GM21360 (cell line): Measurements from ENCODE around the gene PLCB1.

ENCODE experiments used
- ATAC-seq: cut with Tn5 transposase; IDR thresholded peaks from one replicate; pipeline ENCODE4 v1.9.1; 2021; ENCODE audit warnings: mild to moderate bottlenecking, moderate library complexity; ENCODE audit not compliant: unreplicated experiment

PLCB1 gene

DNA sequence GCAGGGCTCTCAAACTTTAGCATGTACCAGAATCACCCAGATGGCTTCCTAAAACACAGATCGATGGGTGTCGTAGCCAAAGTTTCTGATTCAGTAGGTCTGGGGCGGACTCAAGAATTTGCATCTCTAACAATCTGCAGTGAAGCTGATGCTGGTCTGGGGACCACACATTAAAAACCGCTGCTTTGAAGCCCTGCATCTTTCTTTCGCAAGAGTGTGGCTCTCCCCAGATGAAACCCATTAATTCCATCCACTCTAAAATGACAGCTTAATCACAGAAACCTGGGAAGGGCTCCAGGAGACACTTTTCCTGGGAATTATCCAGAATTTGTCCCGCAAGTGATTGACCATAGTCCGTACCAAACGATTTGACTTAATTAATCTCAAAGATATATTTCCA lies 617.0 kb downstream of the PLCB1 start:
- no peak for ATAC-seq

DNA sequence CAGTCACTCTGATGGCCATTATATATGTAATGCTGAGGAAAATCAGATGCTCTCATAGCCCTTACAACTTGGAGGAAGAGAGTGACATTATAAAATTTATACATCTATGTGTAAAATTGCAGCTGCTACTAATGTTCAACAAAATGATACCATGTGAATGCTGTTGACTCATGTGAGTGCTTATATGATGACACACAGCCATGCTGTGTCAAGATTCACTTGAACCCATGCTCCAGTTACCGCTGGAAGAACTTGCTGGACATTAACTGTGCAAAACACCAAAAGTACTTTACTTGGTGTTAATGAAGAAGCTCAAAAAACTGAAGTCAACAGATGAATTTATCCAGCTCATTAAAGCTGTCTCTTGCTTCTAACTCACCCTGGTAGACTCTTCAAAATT lies 617.9 kb downstream of the PLCB1 start:
- no peak for ATAC-seq

DNA sequence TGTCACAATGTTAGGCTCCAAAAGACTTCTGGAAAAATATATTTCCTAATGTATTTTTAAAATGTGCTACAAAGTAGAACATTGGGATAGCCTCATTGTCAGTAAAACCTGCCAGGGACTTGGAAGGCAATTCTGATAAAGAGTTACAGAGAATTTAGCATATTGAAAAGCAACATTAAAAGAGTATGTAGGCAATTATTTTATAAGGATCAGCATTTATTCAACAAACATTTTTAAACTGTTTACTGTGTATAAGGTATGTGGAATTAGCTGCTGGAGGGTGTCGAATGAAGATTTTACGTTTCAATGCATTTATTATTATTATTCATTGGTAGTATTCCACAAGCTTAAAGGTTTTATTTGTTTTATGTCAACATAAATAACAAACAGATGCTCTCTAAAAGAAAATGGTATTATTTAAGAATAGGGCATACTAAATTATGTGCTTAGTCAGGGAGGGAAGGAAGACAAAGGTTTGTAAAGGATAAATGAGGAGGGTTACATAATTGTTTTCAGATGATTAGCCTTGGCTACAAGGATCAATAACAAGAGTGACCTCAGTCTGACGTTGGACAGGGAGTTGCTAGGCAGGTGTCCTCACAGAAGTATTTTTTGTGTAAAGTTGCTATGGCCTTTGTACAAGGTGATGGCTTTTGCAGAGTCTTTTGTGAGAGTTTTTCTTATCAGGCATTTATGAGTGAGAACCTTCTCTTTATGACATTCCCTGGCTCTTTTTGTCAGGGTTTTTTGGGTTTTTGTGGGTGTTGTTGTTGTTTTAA lies 623.5 kb downstream of the PLCB1 start:
- no peak for ATAC-seq

DNA sequence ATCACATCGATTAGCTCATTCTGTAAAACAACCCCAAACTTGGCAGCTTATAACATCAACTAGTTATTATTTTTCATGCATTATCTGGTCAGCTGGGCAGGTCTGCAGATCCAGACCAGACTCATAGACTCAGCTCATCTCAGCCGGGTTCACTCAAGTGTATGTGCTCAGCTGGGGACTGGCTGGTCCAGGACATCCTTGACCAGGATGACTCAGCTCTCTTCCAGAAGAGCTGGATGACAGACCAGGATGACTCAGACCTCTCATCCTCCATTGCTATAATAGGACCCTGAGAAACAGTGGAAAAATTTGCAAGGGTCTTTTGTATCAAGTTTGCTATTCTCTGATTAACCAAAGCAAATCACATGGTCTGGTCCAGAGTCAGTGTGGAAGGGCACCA lies 624.3 kb downstream of the PLCB1 start:
- no peak for ATAC-seq

DNA sequence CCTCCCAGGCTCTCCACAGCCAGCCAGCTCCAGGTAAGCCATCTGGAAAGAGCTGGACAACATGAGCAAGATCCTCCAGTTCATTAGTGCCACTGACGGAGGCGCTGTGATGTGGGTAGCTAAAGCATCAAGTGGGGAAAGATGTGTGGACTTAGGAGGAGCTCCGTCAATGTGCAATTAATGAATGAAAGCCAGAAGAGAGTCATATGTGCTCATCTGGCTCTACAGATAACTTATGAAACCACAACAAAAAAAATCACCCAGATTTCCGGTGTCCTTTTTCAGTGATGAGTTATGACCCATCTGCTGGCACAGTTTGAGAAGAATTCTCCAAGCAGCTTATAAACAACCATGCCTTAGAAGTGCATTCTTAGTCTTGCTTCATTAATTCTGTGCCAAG lies 625.1 kb downstream of the PLCB1 start:
- no peak for ATAC-seq

DNA sequence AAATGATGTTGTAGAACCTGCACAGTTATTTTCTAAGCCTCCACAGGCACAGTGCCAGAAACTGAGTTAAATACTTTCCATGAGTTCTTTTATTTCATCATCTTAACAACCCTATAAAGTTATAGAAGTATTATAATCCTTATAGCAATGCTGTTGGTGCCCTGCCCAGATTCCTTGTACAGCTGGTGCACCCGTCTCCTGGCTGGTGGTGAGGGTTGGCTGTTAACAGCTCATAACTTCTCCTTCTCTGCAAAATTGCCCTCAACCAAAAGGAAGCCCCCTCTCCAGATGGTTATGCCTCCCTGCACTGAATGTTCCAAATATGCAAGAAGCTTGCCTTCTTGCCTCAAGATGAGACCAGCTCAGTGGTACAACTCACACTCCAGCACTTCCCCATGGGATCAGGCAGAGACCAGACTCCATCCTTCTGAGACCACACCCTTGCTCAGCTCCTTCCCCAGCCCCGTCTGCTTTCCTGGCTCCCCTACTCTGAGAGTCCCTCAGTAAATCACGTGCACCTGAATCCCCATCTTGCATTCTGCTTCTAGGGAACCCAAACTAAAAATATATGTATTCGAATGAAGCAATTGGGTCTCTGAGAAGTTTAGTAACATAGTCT lies 632.4 kb downstream of the PLCB1 start:
- ATAC-seq: no peak

DNA sequence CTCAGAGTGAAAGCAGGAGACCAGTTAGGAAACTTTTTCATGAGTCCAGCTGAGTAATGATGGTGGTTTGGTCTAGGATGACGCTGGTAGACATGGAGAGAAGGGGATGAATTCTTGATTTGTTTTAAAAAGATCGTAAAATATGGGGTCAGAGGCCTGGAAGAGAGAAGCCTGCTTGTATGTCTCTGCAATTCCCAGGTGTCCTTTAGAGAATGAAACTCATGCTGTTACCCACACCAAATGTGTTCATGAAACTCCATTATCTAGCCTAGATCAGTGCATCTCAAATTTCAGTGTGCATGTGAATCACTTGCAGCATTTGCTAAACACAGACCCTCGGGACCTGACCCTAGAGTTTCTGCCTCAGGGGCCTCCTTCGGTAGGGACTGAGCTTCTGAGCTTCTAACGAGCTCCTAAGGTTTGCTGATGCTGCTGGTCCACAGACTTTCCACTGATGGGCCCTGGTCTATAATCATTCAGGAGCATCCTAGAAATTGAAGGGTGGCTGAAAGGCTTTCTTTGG lies 634.9 kb downstream of the PLCB1 start:
- ATAC-seq: no peak

DNA sequence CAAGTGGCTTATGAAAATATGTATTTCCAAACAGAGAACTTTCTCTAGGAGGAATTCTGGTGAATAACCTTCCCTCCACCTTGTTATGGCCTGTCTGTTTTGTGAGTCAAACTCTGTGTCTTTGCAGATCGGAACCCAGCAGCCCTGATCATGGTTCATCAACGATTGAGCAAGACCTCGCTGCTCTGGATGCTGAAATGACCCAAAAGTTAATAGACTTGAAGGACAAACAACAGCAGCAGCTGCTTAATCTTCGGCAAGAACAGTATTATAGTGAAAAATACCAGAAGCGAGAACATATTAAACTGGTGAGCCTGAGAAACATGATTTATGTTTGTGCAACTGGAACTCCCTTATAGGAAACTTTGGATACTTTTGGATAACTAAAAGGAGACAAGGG lies 642.3 kb downstream of the PLCB1 start:
- no peak for ATAC-seq

DNA sequence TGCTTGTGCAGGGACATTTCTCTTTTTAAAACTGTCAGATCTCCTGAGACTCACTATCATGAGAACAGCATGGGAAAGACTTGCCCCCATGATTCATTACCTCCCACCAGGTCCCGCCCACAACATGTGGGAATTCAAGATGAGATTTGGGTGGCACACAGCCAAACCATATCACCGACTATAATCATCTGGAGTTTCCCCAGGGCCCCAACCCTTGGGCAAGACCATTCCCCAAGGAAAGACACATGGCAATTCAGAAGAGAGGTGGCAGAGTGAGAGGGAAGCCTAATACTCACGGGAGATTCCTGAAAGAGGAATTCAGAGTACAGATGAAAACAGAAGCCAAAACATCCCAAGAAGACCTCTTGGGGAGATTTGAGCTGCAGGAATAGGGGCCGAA lies 645.8 kb downstream of the PLCB1 start:
- ATAC-seq: no peak

DNA sequence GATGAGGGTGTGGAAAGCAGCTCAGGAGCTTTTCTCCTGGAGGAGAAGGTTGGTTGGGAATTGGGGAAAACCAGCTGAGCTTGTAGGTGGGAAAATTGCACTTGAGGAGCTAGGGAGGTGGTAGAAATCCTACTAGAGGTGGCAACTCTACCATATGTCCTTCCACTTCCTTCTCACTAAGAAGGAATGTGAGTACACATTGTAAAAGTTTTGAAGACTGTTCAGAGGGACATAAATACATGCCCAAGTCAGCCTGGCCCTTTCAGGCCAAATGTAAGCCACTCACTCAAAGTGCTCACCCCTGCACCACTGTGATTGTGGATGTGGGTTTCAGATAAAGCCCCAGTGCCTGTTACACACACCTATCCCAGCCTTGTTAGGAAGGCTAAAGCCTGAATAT lies 646.3 kb downstream of the PLCB1 start:
- ATAC-seq: no peak

DNA sequence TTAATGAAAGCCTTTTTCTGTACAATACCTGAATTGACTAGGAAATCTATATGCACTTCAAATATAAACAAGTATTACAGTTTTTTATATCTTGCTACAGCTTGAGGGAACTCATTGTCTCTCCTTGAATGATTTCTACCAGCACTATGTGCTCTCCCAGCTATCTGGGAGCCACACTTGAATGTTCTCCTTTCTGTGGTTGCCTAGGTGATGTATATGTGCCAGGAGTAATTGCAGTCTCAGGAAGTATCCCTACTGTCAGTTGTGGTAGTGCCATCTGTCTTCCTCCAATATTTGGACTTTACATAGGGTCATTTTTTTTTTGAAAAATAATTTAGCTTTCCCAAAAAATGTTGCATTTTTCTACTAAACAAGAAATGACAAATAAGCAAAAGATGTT lies 648.8 kb downstream of the PLCB1 start:
- no peak for ATAC-seq

DNA sequence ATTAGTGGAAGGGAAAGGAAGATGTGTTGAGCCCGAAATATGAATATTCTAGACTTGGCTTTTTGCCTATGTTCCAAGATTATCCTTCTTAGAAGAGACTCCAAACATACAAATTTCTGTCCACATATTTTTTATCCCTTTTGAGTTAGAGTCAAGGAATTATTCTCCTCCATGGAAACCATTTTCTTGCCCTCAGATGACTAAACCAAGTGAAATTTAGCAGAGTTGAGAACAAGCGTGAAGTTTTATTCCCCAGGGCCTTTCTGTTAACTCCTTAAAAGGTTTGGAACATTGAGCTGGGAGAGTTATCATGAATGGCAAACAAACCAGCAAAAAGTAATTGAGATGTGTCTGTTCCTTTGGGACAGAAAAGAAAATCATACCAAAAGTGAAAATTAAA lies 650.7 kb downstream of the PLCB1 start:
- no peak for ATAC-seq

DNA sequence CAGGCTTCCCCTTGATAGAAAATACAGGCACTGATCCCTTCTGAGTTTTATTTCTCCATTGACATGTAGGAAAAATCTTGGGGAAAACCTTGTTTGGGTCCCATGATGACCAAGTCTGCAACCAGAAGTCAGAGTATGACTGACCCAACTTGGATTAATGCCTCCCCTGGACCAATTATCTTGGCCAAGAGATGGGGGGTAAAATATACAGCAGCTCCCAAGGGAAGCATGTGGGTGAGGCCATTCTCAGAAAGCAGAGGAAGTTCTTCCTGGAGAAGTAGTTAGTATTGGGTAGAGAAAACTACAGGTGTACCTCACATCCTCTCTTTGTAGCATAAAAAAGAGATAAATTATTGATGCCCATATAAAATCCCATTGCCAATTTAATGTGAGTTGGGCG lies 651.7 kb downstream of the PLCB1 start:
- no peak for ATAC-seq

DNA sequence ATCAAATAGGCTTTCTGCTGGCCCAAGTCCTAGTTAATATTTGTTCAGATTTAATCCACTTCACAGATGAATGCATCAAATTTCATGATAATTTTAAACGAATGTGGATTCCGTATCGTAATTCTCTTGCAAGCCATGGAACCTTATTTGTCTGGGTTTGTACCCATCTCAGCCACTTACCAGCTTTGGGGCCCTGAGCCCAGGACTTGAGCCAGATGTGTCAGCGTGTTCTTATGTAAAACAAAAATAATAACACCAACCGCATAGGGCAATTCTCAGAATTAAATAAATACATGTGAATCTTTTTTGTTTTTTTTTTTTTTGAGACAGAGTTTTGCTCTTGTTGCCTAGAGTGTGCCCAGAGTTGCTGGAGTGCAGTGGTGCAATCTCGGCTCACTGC lies 654.3 kb downstream of the PLCB1 start:
- ATAC-seq: no peak

DNA sequence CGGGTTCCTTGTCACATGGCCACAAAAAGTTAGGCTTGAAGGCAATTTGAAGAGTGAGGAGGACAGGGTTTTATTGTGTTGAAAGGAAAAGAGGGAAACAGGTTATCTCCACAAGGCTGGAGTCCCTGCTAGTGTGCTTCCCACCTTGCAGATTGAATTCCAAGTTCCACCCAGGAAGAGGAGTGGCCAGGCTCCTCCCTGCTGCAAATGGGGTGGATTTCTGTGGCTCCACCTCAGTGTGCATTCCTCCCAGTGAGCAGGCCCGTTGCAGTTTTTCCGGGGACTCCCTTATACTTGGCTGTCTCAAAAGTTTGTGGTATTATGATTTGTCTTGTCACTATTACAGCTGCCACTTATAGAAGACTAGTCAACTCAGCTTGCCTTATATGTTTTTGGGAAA lies 655.0 kb downstream of the PLCB1 start:
- no peak for ATAC-seq

DNA sequence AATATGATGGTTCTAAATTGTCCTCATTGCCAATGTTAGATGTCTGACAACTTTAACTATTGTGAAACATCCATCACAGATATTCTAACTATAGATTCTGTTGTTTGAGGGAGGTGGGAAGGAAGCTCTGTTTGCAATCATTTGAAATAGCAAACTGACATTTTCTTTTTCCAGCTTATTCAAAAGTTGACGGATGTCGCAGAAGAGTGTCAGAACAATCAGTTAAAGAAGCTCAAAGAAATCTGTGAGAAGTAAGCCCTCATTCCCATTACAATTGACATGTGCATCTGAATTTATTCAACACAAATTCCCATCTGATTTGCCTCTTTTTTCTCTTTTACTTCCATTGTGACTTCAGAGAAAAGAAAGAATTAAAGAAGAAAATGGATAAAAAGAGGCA lies 656.2 kb downstream of the PLCB1 start:
- no peak for ATAC-seq

DNA sequence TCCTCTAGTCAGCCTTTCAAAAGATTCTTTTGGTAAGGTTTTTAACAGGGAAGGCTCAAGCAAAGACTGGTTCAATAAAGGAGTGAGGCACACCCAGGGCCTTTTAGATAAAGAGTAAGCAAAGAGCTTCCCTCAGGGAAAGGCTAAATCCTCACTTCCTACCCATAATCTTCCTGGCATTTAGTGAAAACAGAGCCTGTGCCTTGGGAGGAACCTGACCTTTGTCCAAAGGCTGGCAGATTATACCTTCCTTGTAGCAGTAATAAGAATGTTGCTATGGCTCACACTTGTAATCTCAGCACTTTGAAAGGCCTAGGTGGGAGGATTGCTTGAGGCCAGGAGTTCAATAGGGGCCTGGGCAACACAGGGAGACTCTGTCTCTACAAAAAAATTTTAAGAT lies 656.8 kb downstream of the PLCB1 start:
- ATAC-seq: no peak

DNA sequence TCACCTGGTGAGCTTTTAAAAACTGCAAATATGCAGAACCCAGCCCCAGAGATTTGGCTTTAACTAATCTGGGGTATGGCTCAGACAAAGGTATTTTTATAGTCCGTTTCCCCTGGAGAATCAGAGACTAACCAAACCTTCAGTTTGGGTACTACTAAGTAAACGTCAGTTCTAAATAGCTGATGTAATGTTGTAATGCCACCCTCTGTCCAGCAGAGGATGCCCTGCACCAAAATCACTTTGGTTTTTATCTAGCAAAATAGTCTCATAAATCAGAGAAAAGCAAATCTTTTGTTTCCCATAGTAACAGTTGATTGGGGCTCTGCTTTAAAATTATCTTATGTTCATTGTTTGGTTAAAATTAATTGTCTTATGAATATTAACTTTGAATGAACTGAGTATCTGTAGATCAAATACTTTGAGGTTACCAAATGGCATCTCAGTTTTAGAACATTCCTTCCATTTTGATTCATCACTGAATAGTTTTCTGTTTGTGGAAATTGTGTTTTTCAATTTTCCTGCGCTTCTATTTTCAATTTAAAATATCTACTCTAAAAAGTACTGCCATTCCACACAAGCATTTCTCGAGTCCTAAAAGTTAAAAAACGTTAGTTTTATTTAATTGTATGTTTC lies 658.5 kb downstream of the PLCB1 start:
- no peak for ATAC-seq

DNA sequence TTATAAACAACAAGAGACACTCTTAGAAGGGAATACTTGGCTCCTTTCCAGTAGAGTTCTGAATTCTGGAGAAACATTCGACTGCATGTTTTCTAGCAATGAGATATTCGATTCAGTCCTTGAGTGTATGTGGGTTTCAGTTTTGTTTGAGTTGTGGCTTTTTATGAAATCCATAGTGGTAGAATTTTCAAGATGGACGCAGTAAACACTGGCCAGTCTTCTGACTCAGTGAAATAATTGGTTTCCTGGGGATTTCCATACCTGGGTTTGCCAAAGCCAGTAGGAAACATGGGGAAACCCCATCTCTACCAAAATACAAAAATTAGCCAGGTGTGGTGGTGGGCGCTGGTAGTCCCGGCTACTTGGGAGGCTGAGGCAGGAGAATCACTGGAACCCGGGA lies 663.3 kb downstream of the PLCB1 start:
- no peak for ATAC-seq

DNA sequence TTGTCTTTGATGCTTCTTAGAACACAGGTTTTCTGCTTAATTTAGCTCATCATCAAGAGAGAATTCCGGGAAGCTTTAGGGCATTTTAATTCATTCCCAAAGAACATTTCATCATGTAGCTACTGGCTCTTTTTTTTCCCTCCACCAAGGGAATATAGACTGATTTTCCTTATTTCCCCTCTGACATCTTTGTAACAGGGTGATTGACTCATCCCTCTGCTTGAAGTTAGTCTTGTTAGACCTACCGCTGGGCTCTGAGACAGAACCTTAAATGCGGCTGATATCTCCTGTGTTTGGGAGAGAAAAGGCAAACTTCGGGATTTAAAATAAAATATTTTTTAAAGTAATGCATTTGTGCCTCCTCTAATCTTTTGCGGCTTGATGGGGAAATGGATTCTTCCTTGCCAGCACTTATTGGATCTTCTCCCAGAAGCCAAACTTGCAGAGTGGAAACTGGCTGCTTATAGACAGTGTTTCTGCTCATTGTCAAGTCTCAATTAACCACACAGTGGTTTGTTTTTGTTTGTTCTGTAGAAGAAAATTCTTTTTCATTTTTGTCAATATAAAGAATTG lies 664.1 kb downstream of the PLCB1 start:
- no peak for ATAC-seq

DNA sequence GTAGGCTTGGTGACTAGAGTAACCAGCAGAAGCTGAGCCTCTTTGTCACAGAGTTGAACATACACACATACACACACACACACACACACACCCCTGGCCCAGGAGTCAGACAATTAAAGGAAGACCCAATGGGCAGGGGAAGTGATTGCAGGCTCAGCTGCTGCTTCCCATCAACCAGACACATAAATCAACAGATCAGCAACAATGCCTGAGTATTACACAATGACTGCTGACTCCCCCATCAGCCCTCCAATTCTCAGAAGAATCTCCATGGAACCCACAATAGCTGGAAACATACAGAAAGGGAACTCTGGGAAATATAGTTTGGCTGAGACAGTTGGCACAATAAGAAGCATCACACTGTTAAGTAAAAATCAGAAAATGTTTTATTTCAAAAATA lies 666.4 kb downstream of the PLCB1 start:
- no peak for ATAC-seq

DNA sequence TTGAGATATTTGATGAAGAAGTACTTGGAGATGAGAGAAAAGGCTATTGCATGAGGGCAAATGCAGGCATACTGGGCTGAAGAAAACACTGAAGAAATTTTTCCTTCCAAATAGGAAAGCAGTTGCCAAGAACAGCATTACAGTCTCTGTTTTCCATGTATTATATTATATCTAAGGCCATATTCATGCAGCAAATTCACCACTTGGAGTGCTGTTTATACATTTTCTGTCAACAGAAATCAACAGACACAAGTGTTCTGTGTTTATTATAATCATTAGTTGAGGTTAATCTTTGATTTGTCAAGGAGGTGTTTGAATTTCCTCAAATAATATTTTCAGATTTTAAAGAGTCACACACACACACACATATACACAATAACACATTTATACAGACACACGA lies 668.0 kb downstream of the PLCB1 start:
- ATAC-seq: no peak
